Lung microvascular endothelial cell (primary cell): ENCODE results near the gene IFNA13. TPM values are rescaled to one million over a fixed set of nuclear protein-coding genes. Genes with fewer than 3 reads are reported as not detected.

Experiments used
- DNase-seq, 2 donors: peaks; one replicate each; pipeline versions ENCODE4 v3.0.0 to v3.0.0-alpha.2; 2010; ENCODE audit warnings: low read depth in 2 of 2
- total RNA-seq: library from RNA; depleted of rRNA; stranded (reverse); fragments of >200 nt; gene quantifications from 2 replicates; pipeline ENCODE4 v1.2.1, GENCODE V29; 2014

Gene IFNA13
- total RNA-seq, 1 donor from 2014 or later: not detected

DNA sequence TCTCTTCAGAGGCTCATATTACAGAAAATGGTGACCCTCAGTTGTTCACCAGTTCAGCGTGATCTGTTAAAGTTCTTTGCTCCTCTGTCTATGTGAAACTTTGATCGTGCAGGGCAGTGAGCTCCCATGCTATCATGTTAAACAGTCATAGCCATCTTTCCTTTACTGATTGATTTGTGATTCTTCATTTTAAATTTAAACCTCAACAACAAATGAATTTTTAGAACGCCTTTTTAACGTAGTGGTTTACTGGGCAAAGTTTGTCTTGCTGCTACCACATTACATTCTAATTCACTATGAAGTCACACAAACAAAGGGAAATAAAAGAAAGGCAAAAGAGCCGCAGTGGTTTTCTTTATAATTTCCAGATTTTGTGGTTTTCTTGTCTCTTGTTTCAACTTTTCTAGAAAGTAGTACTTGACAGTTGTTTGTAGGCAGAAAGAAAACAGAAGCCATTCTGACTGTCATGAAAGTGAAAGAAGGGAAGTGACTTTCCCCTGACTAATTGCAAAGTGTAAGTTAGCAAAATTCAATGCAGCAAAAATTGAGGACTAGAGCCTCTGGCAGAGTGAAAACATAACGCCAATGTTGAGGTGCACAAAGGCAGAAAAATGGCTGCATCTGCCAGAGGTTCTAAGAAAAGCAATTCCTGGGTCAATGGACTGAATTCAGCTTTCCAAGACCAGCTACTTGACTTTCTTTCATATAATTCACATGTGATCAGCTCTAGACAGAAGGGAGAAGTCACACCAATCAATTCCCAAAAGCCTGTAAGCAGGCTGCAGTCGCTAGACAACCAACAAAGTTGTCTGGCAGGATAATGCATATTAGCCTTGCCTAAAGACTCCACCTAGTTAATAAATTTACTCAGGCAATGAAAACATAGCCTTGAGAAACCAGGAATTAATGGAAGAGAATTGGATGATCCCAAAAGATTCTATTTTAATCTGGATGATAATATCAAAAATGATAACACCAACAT, 10.1 kb downstream of the IFNA13 start:
- no peak for DNase-seq

DNA sequence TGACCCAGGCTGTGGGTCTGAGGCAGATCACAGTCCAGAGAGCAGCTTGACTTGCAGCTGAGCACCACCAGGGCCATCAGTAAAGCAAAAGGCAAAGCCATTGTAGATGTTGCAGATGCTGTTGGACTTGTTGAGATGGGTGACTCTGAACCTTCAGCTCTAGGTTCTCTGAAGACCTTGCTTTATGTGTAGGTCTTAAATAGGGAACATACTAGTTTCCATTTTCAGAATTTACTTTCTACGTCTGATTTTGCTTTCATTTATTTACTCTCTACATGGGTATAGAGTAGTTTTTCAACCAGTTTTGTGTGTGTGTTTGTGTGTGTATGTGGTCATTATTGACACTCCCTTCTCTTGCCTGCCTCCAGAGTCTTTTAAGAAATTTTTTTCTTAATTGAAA, 17.1 kb downstream of the IFNA13 start, which contains the start of gene IFNA6:
IFNA6 (minus strand) TSS at position 101 of the 400 bp plus-strand sequence; CDS start at position 101, 0 bp downstream.
- no peak for DNase-seq

DNA sequence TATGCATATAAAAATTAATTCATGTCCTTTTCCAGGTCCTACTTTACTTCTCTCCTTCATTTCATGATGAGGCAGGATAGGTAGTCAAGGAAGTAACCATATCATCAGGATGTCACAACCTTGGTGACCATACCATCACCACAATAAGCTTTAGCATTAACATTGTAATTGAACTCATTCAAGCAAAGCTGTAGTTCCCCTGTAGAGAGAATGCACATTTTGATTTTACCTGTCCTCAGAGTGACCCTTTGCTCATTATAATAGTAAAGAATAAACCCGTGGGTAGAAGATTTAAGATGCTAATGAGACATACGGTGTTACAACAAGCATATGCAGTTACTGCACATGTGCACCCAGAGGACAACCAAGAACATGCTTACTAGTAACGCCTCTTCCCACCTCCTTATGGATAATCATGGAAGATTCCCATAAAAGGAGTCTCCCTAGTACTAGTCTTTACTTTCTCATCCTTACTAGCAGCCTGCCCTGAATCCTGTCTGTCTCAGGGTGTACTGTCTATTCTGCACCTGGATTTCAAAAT, 19.4 kb downstream of the IFNA13 start:
- DNase-seq: no peak

DNA sequence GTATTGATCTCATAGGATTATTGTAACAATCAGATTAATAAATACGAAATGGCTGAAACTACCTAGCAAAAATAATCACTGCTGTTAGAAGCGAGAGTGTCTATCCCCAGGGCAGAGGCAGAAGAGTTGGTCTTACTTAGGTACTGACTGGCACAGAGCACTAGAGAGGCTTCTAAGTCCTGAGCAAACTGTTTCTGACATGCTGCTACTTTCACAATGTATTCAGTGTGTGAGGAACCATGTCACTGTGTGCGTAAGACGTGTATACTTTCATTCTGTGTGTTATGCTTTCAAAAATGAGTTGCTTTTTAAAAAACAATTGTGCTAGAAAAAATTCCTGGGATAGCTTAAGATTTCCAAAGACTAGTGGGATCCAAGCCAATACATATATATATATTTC, 27.1 kb downstream of the IFNA13 start:
- no peak for DNase-seq

DNA sequence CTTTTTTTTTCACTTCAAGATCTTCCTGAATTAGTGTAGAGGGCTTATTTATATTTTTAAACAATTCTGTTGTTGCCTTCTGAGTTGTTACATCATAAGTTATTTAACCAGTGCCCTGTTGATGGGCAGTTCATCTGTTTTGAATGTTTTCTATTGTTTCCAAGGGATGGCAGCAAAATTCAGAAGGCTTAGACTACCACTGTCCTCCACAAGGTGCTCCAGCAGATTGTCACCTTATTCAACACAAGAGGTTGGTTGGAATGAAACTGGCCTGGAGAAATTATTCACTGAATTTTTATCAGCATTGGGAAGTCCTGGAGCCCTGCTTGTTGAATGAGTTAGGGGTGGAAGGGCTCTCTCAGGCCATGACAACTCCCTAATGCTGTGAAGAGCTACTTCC, 31.4 kb downstream of the IFNA13 start:
- DNase-seq: no peak

DNA sequence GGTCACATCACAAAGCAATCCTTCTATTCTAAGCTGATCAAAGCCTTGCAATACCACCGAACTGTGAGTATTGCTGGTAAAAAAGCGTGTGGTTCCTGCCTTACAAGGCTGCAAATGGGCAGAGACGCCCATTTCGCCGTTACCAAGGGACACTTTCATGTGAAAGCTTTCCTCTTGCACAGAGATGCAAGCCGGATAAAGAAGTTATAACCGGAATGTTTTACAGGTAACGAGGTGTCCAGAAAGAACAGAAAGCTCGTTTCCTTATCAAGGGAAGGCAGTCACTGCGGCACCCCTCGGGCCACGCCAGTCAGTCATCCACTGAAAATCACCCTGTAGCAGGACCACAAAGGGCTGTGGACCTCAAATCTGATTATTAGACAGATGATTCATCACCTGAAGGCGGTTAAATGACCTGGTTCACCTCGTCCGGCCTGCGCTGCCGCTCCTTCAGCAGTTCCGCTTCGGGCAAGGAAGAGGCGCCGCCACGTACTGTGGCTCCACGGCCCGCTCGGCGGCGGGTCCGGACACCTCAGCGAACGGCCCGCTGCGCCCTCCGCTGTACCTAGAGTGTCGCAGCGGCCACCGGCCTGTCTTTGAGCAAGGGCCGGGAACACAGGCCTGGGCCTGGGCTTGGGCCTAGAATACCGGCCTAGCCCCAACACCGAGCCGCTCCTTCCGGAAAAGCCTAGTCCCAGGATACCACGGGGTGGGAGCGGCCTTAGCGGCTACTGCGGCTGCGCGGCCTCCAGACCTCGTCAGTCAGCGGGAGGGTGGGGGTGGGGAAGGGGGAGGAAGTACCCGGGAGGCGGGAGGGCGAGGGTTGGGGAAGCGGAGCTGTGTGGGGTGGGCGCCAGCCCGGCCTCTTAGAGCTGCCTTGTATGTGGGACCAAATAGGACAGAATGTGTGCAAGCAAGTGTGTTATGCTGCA, 32.9 kb downstream of the IFNA13 start, which contains the start of gene KLHL9:
KLHL9 (minus strand) TSS at position 704 of the 932 bp plus-strand sequence; CDS start at position 159, 545 bp downstream.
- DNase-seq: peak; percentile 92 to 93

DNA sequence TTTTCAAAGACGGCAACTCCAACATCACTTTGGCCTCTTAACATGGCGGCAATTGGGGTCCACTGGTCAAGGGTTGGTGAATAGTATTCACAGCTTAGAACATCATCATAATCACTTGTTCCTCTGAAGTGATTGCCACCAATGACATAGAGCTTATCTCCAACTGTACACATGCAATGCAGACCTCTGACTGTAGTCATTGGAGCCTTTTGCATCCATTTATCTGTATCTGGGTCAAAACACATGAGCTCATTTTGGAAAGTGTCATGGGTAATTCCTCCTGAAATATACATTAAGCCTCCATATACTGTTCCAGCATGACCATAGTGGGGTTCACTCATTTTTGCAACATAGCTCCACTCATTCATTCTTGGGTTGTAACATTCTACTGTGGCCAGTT, 34.6 kb downstream of the IFNA13 start:
- DNase-seq: no peak

DNA sequence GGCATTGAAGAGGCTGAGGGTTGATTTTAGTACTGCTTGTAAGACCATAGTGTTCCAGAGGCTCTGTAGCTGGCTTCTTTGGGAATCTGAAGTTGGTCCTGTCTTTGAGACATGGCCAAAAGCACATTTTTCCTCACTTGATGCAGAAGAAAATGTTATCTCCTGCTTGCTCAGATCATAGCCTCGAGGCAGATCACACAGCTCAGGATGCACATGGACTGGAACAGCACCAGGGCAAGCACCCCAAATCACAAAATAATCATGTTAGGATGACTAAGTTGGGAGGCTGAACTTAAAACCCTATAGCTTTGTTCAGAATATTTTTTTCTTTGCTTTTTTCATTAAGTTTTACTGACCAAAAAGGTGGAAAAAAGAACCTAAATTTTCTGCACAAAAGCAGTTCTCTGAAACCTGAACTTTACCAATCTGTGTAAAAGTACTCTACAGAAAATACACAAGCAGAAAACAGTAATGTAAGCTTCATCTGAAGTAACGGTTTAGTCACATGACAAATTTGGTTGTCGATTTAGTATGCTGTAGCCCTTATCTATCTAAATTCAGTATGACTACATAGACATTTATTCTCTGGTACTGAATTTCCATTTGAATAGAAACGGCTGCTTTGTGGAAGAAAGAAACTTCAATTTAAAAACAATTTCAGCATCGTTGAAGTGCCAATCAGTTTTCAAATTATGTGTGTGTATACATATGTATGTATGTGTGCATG, 36.0 kb downstream of the IFNA13 start:
- no peak for DNase-seq

DNA sequence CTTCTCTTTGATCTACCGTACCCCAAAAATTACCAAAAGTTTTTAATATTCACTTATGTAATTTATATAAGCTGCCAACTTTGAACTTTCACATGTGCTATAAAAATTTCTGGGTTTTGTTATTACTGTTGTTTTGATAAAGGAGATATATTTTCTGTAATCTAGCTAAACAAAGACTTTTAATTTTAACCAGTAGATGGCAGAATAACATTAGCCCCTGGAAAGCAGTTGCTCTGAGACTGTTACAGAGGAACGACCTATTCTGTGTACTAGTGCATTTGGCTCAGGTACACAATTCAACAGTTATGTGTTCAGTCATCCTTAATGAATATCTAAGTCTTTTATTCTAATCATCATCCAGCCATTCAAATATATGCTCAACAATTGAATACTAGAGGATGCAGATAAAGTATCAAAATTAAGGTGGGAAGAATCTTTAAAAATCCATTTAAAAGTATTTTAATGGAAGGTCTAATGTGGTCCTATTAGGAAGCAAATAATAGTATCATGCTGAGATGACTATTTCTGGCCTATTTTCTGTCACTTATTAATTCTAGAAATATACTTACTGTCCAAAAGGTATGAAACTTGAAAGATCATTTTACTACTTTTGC, 41.2 kb downstream of the IFNA13 start:
- peak; percentile 54 to 69 for DNase-seq

DNA sequence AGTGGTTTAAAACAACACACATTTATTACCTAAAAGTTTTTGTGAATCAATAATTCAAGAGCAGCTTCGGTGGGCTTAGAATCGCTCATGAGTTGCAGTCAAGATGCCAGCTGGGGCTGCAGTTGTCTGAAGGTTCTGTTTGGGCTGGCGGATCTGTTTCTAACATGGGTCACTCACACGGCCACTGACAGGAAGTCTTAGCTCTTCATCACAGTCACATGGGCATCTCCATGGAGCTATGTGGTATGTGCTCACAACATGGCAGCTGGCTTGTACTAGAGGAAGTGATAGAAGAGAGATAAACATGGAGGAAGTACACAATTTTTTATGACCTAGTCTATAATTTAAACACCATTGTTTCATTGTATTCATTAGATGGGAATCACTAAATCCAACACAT, 43.8 kb downstream of the IFNA13 start:
- DNase-seq: peak; percentile 28 to 75

DNA sequence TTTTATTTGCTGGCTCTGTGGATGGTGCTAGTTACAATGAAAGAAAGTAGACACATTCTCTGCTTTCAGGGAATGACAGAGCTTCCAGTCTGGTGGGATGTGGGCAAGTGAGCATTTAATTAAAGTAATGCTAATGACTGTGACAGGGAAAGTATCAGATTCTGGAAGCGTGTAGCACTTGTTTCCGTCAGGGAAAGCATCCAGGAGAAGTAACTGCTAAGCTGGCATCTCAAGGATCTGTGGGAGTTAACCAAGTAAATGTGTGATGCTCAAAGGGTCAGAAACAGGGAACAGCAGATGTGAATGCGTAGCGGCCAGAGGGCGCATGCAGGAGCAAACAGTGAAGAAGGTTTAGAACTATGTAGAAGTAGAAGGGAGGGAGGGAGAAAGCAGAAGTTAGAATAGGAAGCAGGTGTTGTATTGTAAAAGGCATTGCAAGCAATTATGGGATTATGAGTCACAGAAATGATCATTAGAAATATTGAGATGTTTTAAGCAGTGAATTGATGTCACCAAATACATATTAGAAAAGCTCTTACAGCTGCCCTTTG, 44.9 kb downstream of the IFNA13 start:
- DNase-seq: no peak

DNA sequence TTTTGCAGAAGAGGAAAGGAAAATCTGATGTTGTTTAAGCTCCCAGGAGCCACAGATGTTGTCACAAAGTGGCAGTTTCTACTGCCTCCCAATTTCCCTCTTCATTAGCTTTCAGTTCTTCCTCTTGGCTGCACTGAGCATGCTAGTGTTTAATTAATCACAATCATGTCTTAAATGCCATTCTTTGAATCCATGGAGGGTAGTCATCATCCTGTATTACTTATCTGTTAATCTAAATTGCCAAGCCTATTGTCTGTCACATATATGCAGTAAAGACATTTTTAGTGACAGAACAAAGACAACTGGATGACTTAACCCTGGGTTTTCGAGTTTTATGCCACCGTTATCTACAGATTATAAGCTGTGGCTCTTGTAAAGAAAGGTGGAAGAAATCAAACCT, 47.4 kb downstream of the IFNA13 start:
- DNase-seq: peak in 1 of 2 donors; percentile 45

DNA sequence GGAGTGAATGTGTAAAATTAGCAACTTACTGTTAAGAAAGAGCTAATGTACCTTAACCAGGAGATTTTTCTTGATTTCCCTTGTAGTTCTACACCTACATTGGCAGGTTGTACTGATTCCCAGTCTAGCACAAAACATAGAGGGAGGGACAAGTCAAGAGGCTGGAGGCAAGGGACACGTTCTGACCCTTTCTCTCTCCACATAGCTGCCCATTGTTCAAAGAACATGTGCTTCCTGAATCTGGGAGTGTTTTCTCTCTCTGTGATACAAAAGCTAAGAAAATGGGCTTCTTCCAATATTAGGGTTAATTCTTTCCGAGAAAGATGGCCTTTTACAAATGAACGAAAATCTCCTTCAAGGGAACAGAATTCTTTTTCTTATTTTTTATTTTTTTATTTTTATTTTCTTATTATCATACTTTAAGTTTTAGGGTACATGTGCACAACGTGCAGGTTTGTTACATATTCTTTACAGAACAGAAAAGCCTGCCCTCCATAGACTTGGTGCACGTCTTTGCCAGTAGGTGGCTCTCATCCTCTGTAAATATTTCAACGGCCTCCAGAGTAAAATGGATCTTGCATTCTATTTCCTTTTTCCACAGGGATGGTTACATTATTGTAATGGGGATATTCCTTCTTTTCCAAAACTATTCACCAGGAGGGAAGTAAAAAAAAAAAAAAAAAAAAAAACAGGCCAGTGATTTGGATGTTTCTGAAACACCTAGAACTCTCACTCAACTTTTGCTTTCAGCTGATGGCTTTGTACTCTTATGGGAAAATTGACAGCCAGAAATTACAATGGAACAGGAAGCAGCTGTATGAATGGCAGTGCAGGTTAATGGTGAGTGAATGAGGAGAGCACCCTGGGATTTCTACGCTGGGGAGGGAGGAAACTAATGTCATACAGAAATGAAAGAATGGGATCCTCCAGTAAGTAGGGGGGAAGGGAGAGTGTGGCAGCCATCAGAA, 49.6 kb downstream of the IFNA13 start:
- peak; percentile 68 to 75 for DNase-seq

Other genes with a start within 250 kb of the IFNA13 start
- not detected in 2 replicates for gene IFNW1, start 226.2 kb downstream of the IFNA13 start, total RNA-seq
- gene IFNA21, start 201.4 kb downstream of the IFNA13 start, total RNA-seq: not detected in 2 replicates
- gene IFNA4, start 180.5 kb downstream of the IFNA13 start, total RNA-seq: not detected in 2 replicates
- gene IFNA7, start 165.9 kb downstream of the IFNA13 start, total RNA-seq: not detected in 2 replicates
- gene IFNA10, start 160.9 kb downstream of the IFNA13 start, total RNA-seq: not detected in 2 replicates
- gene IFNA16, start 150.7 kb downstream of the IFNA13 start, total RNA-seq: not detected in 2 replicates
- gene IFNA17, start 139.8 kb downstream of the IFNA13 start, total RNA-seq: not detected in 2 replicates
- gene IFNA14, start 128.1 kb downstream of the IFNA13 start, total RNA-seq: not detected in 2 replicates
- not detected in 2 replicates for gene IFNA5, start 62.7 kb downstream of the IFNA13 start, total RNA-seq
- gene KLHL9, start 32.7 kb downstream of the IFNA13 start, total RNA-seq: 23.5 and 33.7 TPM in 2 replicates
- not detected in 2 replicates for gene IFNA6, start 17.2 kb downstream of the IFNA13 start, total RNA-seq
- gene IFNA2, start 17.3 kb upstream of the IFNA13 start, total RNA-seq: not detected in 2 replicates
- gene IFNA8, start 41.1 kb upstream of the IFNA13 start, total RNA-seq: not detected in 2 replicates
- gene IFNA1, start 72.4 kb upstream of the IFNA13 start, total RNA-seq: not detected in 2 replicates
- 0.22 TPM in 1 of 2 replicates, not detected in the other for gene IFNE, start 114.3 kb upstream of the IFNA13 start, total RNA-seq